Measurements from ENCODE around the gene FBXL5.

GRCh38 chr4:15636818-15637217 is 18.3 kb downstream of the FBXL5 start:
- no peak for TF ChIP-seq POLR2A (IDR thresholded peaks at IDR 0.05)
- TF ChIP-seq CTCF (IDR thresholded peaks at IDR 0.05), result no peak
